ENCODE measurements around the gene LTB.
A peak's percentile ranks its signal among the peaks of the same experiment; 100 is the strongest.
"Not testable (repeated sequence)": the region's sequence is repeated elsewhere in the genome, so short reads cannot be mapped to it uniquely, and the experiment has no call there.

The LTB gene

GRCh38 chr6:31614684-31615578 lies 32.7 kb upstream of the LTB start, which contains the start of gene AIF1:
AIF1 (plus strand) TSS chr6:31615234; CDS start chr6:31615330, 96 bp downstream.
- peak within 1 kb of the TSS; percentile 66 to 99 (median 84) for H3K4me2 ChIP-seq
- peaks cover 27 to 75% (median 40%) of the 10 kb centered on the region in 10 experiments for H3K4me1 ChIP-seq
- no peaks in the 10 kb centered on the region for H3K9me3 ChIP-seq (replicated peaks in 1 of 11)
- TF ChIP-seq Cebpa-rat (IDR thresholded peaks at IDR 0.05): no peak
- H3K27me3 ChIP-seq: peaks cover 0 to 4% (median 0%) of the 10 kb centered on the region in 11 experiments; a peak in 2 of 22 replicates
- peak within 1 kb of the TSS in 9 of 11 experiments; percentile 31 to 83 (median 73); a peak in 18 of 22 replicates for H3K27ac ChIP-seq
- H3K9ac ChIP-seq: peak within 1 kb of the TSS in 10 of 11 experiments; percentile 1 to 82 (median 51); a peak in 18 of 22 replicates
- H3K4me3 ChIP-seq: peak within 1 kb of the TSS in 6 of 10 experiments; percentile 18 to 62 (median 58); a peak in 11 of 20 replicates
- H3K36me3 ChIP-seq: peaks cover 0 to 5% (median 0%) of the 10 kb centered on the region in 11 experiments; a peak in 1 of 22 replicates
- no peaks in the 10 kb centered on the region; a peak in 1 of 22 replicates for H4K20me1 ChIP-seq

GRCh38 chr6:31614075-31614619 lies 31.9 kb upstream of the LTB start:
- Histone ChIP-seq H4K20me1 (no peaks in the 10 kb centered on the region; a peak in 1 of 22 replicates), H3K9me3 (replicated peaks in 1 of 11) (no peaks in the 10 kb centered on the region), H3K4me2 (peak overlapping the region in 9 of 11 experiments; percentile 66 to 99 (median 92); a peak in 19 of 22 replicates), H3K4me3 (peak overlapping the region in 1 of 10 experiments; percentile 56; a peak in 1 of 20 replicates), H3K36me3 (peaks cover 0 to 5% (median 0%) of the 10 kb centered on the region in 11 experiments; a peak in 1 of 22 replicates), H3K27me3 (peaks cover 0 to 4% (median 0%) of the 10 kb centered on the region in 11 experiments; a peak in 2 of 22 replicates), H3K9ac (peak overlapping the region in 8 of 11 experiments; percentile 20 to 82 (median 56); a peak in 6 of 22 replicates), H3K4me1 (peaks cover 24 to 70% (median 35%) of the 10 kb centered on the region in 10 experiments), H3K27ac (peak overlapping the region in 6 of 11 experiments; percentile 54 to 83 (median 71); a peak in 12 of 22 replicates)
- TF ChIP-seq Cebpa-rat (IDR thresholded peaks at IDR 0.05): no peak

- no peak overlapping the region for H3K27ac ChIP-seq
These were observed 28.7 kb upstream of the LTB start for GRCh38 chr6:31610968-31611367.

GRCh38 chr6:31609519-31610406 lies 27.5 kb upstream of the LTB start:
- H3K9ac ChIP-seq: no peak overlapping the region
- no peak overlapping the region for H3K27ac ChIP-seq

More at GRCh38 chr6:31610968-31611367, 28.7 kb upstream of the LTB start:
- H3K27me3 ChIP-seq: peaks cover 0 to 4% (median 0%) of the 10 kb centered on the region in 11 experiments; a peak in 2 of 22 replicates
- no peak for TF ChIP-seq Cebpa-rat (IDR thresholded peaks at IDR 0.05)
- no peak overlapping the region for H3K4me3 ChIP-seq
- H3K9me3 ChIP-seq (replicated peaks in 1 of 11): no peaks in the 10 kb centered on the region
- peaks cover 24 to 38% (median 34%) of the 10 kb centered on the region in 10 experiments for H3K4me1 ChIP-seq
- H3K9ac ChIP-seq: no peak overlapping the region
- peak overlapping the region in 1 of 11 experiments; percentile 27; a peak in 1 of 22 replicates for H3K4me2 ChIP-seq
- no peaks in the 10 kb centered on the region; a peak in 1 of 22 replicates for H4K20me1 ChIP-seq
- no peaks in the 10 kb centered on the region for H3K36me3 ChIP-seq

GRCh38 chr6:31607317-31607716 lies 25.1 kb upstream of the LTB start:
- Histone ChIP-seq H3K4me1 (peaks cover 7 to 16% (median 9%) of the 10 kb centered on the region in 10 experiments; a peak in 12 of 20 replicates), H3K9ac (no peak overlapping the region), H3K27me3 (no peaks in the 10 kb centered on the region), H3K36me3 (no peaks in the 10 kb centered on the region), H3K4me2 (no peak overlapping the region), H3K9me3 (replicated peaks in 1 of 11) (no peaks in the 10 kb centered on the region), H3K27ac (no peak overlapping the region), H4K20me1 (no peaks in the 10 kb centered on the region), H3K4me3 (no peak overlapping the region)
- no peak for TF ChIP-seq Cebpa-rat (IDR thresholded peaks at IDR 0.05)

More at GRCh38 chr6:31609519-31610406, 27.5 kb upstream of the LTB start:
- no peak for TF ChIP-seq Cebpa-rat (IDR thresholded peaks at IDR 0.05)
- H3K4me2 ChIP-seq: no peak overlapping the region
- H3K4me3 ChIP-seq: no peak overlapping the region
- peaks cover 13 to 29% (median 24%) of the 10 kb centered on the region in 10 experiments for H3K4me1 ChIP-seq
- peaks cover 0 to 4% (median 0%) of the 10 kb centered on the region in 11 experiments; a peak in 2 of 22 replicates for H3K27me3 ChIP-seq
- H3K36me3 ChIP-seq: no peaks in the 10 kb centered on the region
- H4K20me1 ChIP-seq: no peaks in the 10 kb centered on the region; a peak in 1 of 22 replicates
- no peaks in the 10 kb centered on the region for H3K9me3 ChIP-seq (replicated peaks in 1 of 11)

GRCh38 chr6:31597006-31597405 lies 14.8 kb upstream of the LTB start:
- peaks cover 0 to 14% (median 8%) of the 10 kb centered on the region in 11 experiments; a peak in 11 of 22 replicates for H3K9me3 ChIP-seq (replicated peaks in 1 of 11)
- no peak overlapping the region for H3K4me3 ChIP-seq
- H3K9ac ChIP-seq: no peak overlapping the region
- peak overlapping the region in 3 of 11 experiments; percentile 3 to 51 (median 18); a peak in 2 of 22 replicates for H3K27ac ChIP-seq
- no peaks in the 10 kb centered on the region for H3K27me3 ChIP-seq
- H3K36me3 ChIP-seq: no peaks in the 10 kb centered on the region
- 0 out of 22 replicates have a peak overlapping the region, but pooled peaks of 1 of the 11 experiments have one; percentile 9 for H3K4me2 ChIP-seq
- peaks cover 32 to 58% (median 45%) of the 10 kb centered on the region in 10 experiments for H3K4me1 ChIP-seq
- no peak for TF ChIP-seq Cebpa-rat (IDR thresholded peaks at IDR 0.05)
- no peaks in the 10 kb centered on the region for H4K20me1 ChIP-seq

- Histone ChIP-seq H3K27ac (peak overlapping the region in 9 of 11 experiments; percentile 2 to 67 (median 51); a peak in 15 of 22 replicates), H3K9me3 (replicated peaks in 1 of 11) (peaks cover 0 to 14% (median 8%) of the 10 kb centered on the region in 11 experiments; a peak in 11 of 22 replicates), H3K4me1 (peaks cover 44 to 69% (median 54%) of the 10 kb centered on the region in 10 experiments), H3K4me3 (0 out of 20 replicates have a peak overlapping the region, but pooled peaks of 1 of the 10 experiments have one; percentile 11), H3K9ac (peak overlapping the region in 6 of 11 experiments; percentile 9 to 53 (median 31); a peak in 6 of 22 replicates), H3K27me3 (no peaks in the 10 kb centered on the region), H3K36me3 (peaks cover 0 to 10% (median 0%) of the 10 kb centered on the region in 11 experiments; a peak in 5 of 22 replicates), H4K20me1 (no peaks in the 10 kb centered on the region), H3K4me2 (peak overlapping the region; percentile 50 to 84 (median 70))
- TF ChIP-seq Cebpa-rat (IDR thresholded peaks at IDR 0.05): no peak
These were observed 10.2 kb upstream of the LTB start for GRCh38 chr6:31592396-31592771.

- H3K36me3 ChIP-seq, H3K9ac ChIP-seq, H3K4me2 ChIP-seq, H3K27ac ChIP-seq, H4K20me1 ChIP-seq, H3K27me3 ChIP-seq, H3K4me3 ChIP-seq: not testable (repeated sequence)
- Histone ChIP-seq H3K4me1 (peaks cover 61 to 75% (median 62%) of the 10 kb centered on the region in 10 experiments), H3K9me3 (replicated peaks in 1 of 11) (peaks cover 0 to 14% (median 8%) of the 10 kb centered on the region in 11 experiments; a peak in 11 of 22 replicates)
These were observed 8.5 kb upstream of the LTB start for GRCh38 chr6:31590691-31591090.

All from BLaER1 treated with 17β-estradiol and CSF1 and Interleukin-3, amounts not matched to agents 10 nM and 100 nM (cell line).